H1 (cell line): ENCODE measurements around the gene COL25A1. TPM values are rescaled to one million over a fixed set of nuclear protein-coding genes. Genes with fewer than 3 reads are reported as not detected.

ENCODE experiments used
- CTCF ChIA-PET: fragments of 300-600 bp; sonication (Branson Sonifier 250); formaldehyde crosslinking; loops from one replicate; lab custom pipeline; 2021; ENCODE audit not compliant: partially characterized antibody; lab: Charles Lee
- POLR2A ChIA-PET: fragments of 300-600 bp; sonication (Branson Sonifier 250); formaldehyde crosslinking; loops from one replicate; lab custom pipeline; 2021; ENCODE audit warnings: inconsistent platforms; ENCODE audit not compliant: partially characterized antibody; lab: Charles Lee
- DNase-seq, 2 experiments: peaks; one replicate each; pipeline versions ENCODE4 v3.0.0 to v3.0.0-alpha.2; 2010 to 2022; ENCODE audit warnings: low spot score in 2 of 2, low read depth in 1 of 2, mixed read lengths in 1 of 2
- FAIRE-seq: peaks from 2 replicates; lab custom pipeline; 2011; peaks lifted over from hg19 to GRCh38; lab: Jason Lieb, UNC
- H2AFZ ChIP-seq: 2 replicates; pipeline ENCODE4 v1.8.1; 2012; ENCODE audit warnings: low read length, inconsistent platforms
- H2AK5ac ChIP-seq: 2 replicates; pipeline ENCODE4 v1.6.1; 2013; ENCODE audit warnings: low read depth, low read length
- H2BK120ac ChIP-seq: replicated peaks from 2 replicates; pipeline ENCODE3; 2013; ENCODE audit warnings: low read depth, low read length, inconsistent platforms
- H2BK12ac ChIP-seq: 2 replicates; pipeline ENCODE4 v1.6.1; 2013; ENCODE audit warnings: low read depth, low read length
- H2BK15ac ChIP-seq: 2 replicates; pipeline ENCODE4 v1.6.1; 2013; ENCODE audit warnings: low read length
- H2BK20ac ChIP-seq: 2 replicates; pipeline ENCODE4 v1.6.1; 2013; ENCODE audit warnings: low read length
- H2BK5ac ChIP-seq: 2 replicates; pipeline ENCODE4 v1.6.1; 2013; ENCODE audit warnings: low read depth, low read length
- H3K14ac ChIP-seq: 2 replicates; pipeline ENCODE4 v1.6.1; 2013; ENCODE audit warnings: inconsistent platforms; ENCODE audit not compliant: insufficient read length
- H3K18ac ChIP-seq: 2 replicates; pipeline ENCODE4 v1.6.1; 2013; ENCODE audit warnings: low read length; ENCODE audit errors: extremely low read depth
- H3K23ac ChIP-seq: 2 replicates; pipeline ENCODE4 v1.6.1; 2013; ENCODE audit warnings: inconsistent platforms; ENCODE audit not compliant: insufficient read length
- H3K23me2 ChIP-seq: 2 replicates; pipeline ENCODE4 v1.6.1; 2013; ENCODE audit warnings: low read depth, low read length
- H3K27ac ChIP-seq: 2 replicates; pipeline ENCODE4 v1.6.1; 2011; ENCODE audit warnings: low read depth, low read length, inconsistent platforms
- H3K27me3 ChIP-seq, 4 experiments: replicated peaks in 1 of 4; 1 replicate in 1 of 4; 2 replicates in 3 of 4; pipeline versions ENCODE4 v1.6.1 to v1.8.1; 2011 to 2013; ENCODE audit warnings: low read length in 3 of 4, mild to moderate bottlenecking in 3 of 4, inconsistent platforms in 2 of 4, mixed read lengths in 2 of 4, moderate library complexity in 1 of 4; ENCODE audit not compliant: control insufficient read depth in 3 of 4, insufficient read depth in 3 of 4; ENCODE audit errors: extremely low read depth in 1 of 4
- H3K36me3 ChIP-seq, 4 experiments: 2 replicates each; pipeline versions ENCODE4 v1.6.1 to v1.8.1; 2011 to 2013; ENCODE audit warnings: mild to moderate bottlenecking in 4 of 4, low read length in 3 of 4, moderate library complexity in 2 of 4, control low read depth in 1 of 4, inconsistent platforms in 1 of 4; ENCODE audit not compliant: insufficient read depth in 4 of 4, control insufficient read depth in 2 of 4
- H3K4ac ChIP-seq: replicated peaks from 2 replicates; pipeline ENCODE3; 2013; ENCODE audit warnings: low read length, low read depth, mixed read lengths, inconsistent platforms; ENCODE audit not compliant: insufficient read length
- H3K4me1 ChIP-seq, 4 experiments: replicated peaks in 1 of 4; 1 replicate in 1 of 4; 2 replicates in 3 of 4; pipeline versions ENCODE4 v1.6.1 to v1.8.1; 2011 to 2013; ENCODE audit warnings: low read length in 3 of 4, inconsistent platforms in 2 of 4, mixed read lengths in 1 of 4; ENCODE audit not compliant: insufficient read depth in 4 of 4, control insufficient read depth in 3 of 4
- H3K4me2 ChIP-seq, 2 experiments: 2 replicates each; pipeline versions ENCODE4 v1.6.1 to v1.8.1; 2011 to 2013; ENCODE audit warnings: low read depth in 2 of 2, low read length in 2 of 2, control low read depth in 1 of 2, inconsistent platforms in 1 of 2, mild to moderate bottlenecking in 1 of 2; ENCODE audit not compliant: insufficient read depth in 1 of 2
- H3K4me3 ChIP-seq, 4 experiments: fragments of 200-600, 300-600 bp in 1 of 4; sonication (generic), shearing (Covaris generic), sonication (Bioruptor Twin) in 1 of 4; 2 replicates each; pipeline versions ENCODE4 v1.5.1 to v1.8.1; 2011 to 2016; ENCODE audit warnings: low read length in 4 of 4, low read depth in 3 of 4, control low read depth in 2 of 4, inconsistent platforms in 2 of 4, mild to moderate bottlenecking in 2 of 4, mixed read lengths in 1 of 4, moderate library complexity in 1 of 4; ENCODE audit not compliant: insufficient read depth in 2 of 4; ENCODE audit errors: extremely low read depth in 1 of 4
- H3K56ac ChIP-seq: replicated peaks from 2 replicates; pipeline ENCODE3; 2013; ENCODE audit warnings: low read depth, mild to moderate bottlenecking, mixed read lengths, low read length, inconsistent platforms; ENCODE audit not compliant: insufficient read length
- H3K79me1 ChIP-seq: 2 replicates; pipeline ENCODE4 v1.6.1; 2013; ENCODE audit warnings: low read depth, low read length, control low read depth
- H3K79me2 ChIP-seq, 2 experiments: 2 replicates each; pipeline versions ENCODE4 v1.6.1 to v1.8.1; 2012 to 2013; ENCODE audit warnings: low read length in 2 of 2, mild to moderate bottlenecking in 2 of 2, inconsistent platforms in 1 of 2; ENCODE audit not compliant: insufficient read depth in 2 of 2, control insufficient read depth in 1 of 2
- H3K9ac ChIP-seq, 4 experiments: replicated peaks in 1 of 4; 1 replicate in 1 of 4; 2 replicates in 3 of 4; pipeline versions ENCODE4 v1.6.1 to v1.8.1; 2011 to 2013; ENCODE audit warnings: low read depth in 3 of 4, low read length in 3 of 4, control low read depth in 2 of 4, mild to moderate bottlenecking in 2 of 4, moderate library complexity in 2 of 4, inconsistent platforms in 1 of 4; ENCODE audit errors: extremely low read depth in 1 of 4
- H3K9me3 ChIP-seq, 2 experiments: 2 replicates each; pipeline versions ENCODE4 v1.6.1 to v1.8.1; 2012 to 2013; ENCODE audit warnings: mild to moderate bottlenecking in 2 of 2, moderate library complexity in 2 of 2, control low read depth in 1 of 2, inconsistent platforms in 1 of 2, low read depth in 1 of 2, low read length in 1 of 2, mixed read lengths in 1 of 2; ENCODE audit not compliant: insufficient read depth in 2 of 2
- H4K20me1 ChIP-seq, 2 experiments: replicated peaks in 1 of 2; 2 replicates each; pipeline versions ENCODE3 to v1.8.1; 2011 to 2013; ENCODE audit warnings: inconsistent platforms in 2 of 2, low read length in 2 of 2, mild to moderate bottlenecking in 1 of 2; ENCODE audit not compliant: insufficient read depth in 2 of 2, control insufficient read depth in 1 of 2
- H4K5ac ChIP-seq: 2 replicates; pipeline ENCODE4 v1.6.1; 2013; ENCODE audit warnings: low read length, low read depth, mixed read lengths, inconsistent platforms; ENCODE audit not compliant: insufficient read length
- H4K8ac ChIP-seq: 2 replicates; pipeline ENCODE4 v1.8.0; 2013; ENCODE audit warnings: mild to moderate bottlenecking, moderate library complexity, low read length, inconsistent platforms; ENCODE audit not compliant: insufficient read depth; ENCODE audit errors: extremely low read depth
- H4K91ac ChIP-seq: replicated peaks from 2 replicates; pipeline ENCODE3; 2013; ENCODE audit warnings: low read length, mixed read lengths, inconsistent platforms; ENCODE audit not compliant: insufficient read length
- CBX5 ChIP-seq: fragments of 300-800, 300-1000 bp; sonication (generic); IDR thresholded peaks from 2 replicates; pipeline ENCODE4 v1.7.1; 2016; ENCODE audit warnings: antibody characterized with exemption, low read length, low read depth
- CTBP2 ChIP-seq: IDR thresholded peaks from 2 replicates; pipeline ENCODE4 v1.7.0; 2011; ENCODE audit warnings: borderline replicate concordance, mild to moderate bottlenecking, moderate library complexity, mixed read lengths, low read length; ENCODE audit not compliant: insufficient read depth, insufficient read length
- JUN ChIP-seq: IDR thresholded peaks from 2 replicates; pipeline ENCODE4 v1.6.1; 2011; ENCODE audit warnings: low read depth, mild to moderate bottlenecking, improper control_type of control experiment, low read length
- NRF1 ChIP-seq: IDR thresholded peaks from 2 replicates; pipeline ENCODE4 v1.6.1; 2011; ENCODE audit warnings: mild to moderate bottlenecking, low read depth, low read length, improper control_type of control experiment
- POLR2AphosphoS5 ChIP-seq: IDR thresholded peaks from 2 replicates; pipeline ENCODE4 v1.6.1; 2011; ENCODE audit warnings: low read depth, low read length
- POU5F1 ChIP-seq: IDR thresholded peaks from 2 replicates; pipeline ENCODE4 v1.6.1; 2011; ENCODE audit warnings: low read depth, mild to moderate bottlenecking, low read length, moderate library complexity
- RFX5 ChIP-seq: IDR thresholded peaks from 2 replicates; pipeline ENCODE4 v1.6.1; 2011; ENCODE audit warnings: low read depth, low read length, improper control_type of control experiment, borderline replicate concordance
- SUZ12 ChIP-seq: fragments of 200-600 bp; sonication (generic); IDR thresholded peaks from 2 replicates; pipeline ENCODE4 v1.6.1; 2012; ENCODE audit warnings: mild to moderate bottlenecking, inconsistent platforms, low read length, moderate library complexity, mixed read lengths
- TAF7 ChIP-seq: optimal IDR thresholded peaks from 2 replicates; pipeline ENCODE3; 2011; ENCODE audit warnings: low read depth, mild to moderate bottlenecking, inconsistent platforms, low read length, moderate library complexity, borderline replicate concordance
- TBP ChIP-seq: IDR thresholded peaks from 2 replicates; pipeline ENCODE4 v1.6.1; 2011; ENCODE audit warnings: low read depth, low read length, improper control_type of control experiment
- TCF12 ChIP-seq: IDR thresholded peaks from 2 replicates; pipeline ENCODE4 v1.6.1; 2011; ENCODE audit warnings: low read depth, mild to moderate bottlenecking, low read length
- WGBS, 2 experiments: shearing (Covaris generic) in 1 of 2; methylation state at CpG; one replicate each; pipeline versions ENCODE4 v1.1.6 to v1.1.7; 2013 to 2015; ENCODE audit warnings: low lambda C conversion rate in 2 of 2, mixed read lengths in 2 of 2, inconsistent platforms in 1 of 2, low coverage in 1 of 2, missing lambda C conversion rate in 1 of 2; ENCODE audit not compliant: insufficient replicate concordance in 2 of 2, insufficient coverage in 1 of 2, insufficient read length in 1 of 2; ENCODE audit errors: extremely low coverage in 1 of 2, missing lambda C conversion rate in 1 of 2; 5-methylcytosine and 5-hydroxymethylcytosine counted together
- polyA plus RNA-seq, 7 experiments: library from polyadenylated mRNA; depleted of rRNA in 3 of 7; stranded (reverse) in 5 of 7; unstranded in 2 of 7; fragments of >200 nt in 5 of 7; fragments of 200-250 nt in 2 of 7; gene quantifications; 1 replicate in 5 of 7; 2 replicates in 1 of 7; 4 replicates in 1 of 7; pipeline versions ENCODE4 v1.2.1 to v1.2.3, GENCODE V29; 2011 to 2013; ENCODE audit warnings: missing spikeins in 2 of 7, mixed read lengths in 2 of 7
- total RNA-seq: library from RNA; stranded (reverse); fragmentation: NEBNext Ultra II Directional; extraction: Animal tissue kit (Norgen Biotek cat#: 25700); gene quantifications from 2 replicates; pipeline ENCODE4 v1.2.1, GENCODE V29; 2021
- TF ChIP-seq, protein P1 (sequence below), 3 experiments: IDR thresholded peaks; 1 replicate in 2 of 3; 2 replicates in 1 of 3; pipeline versions ENCODE4 v1.5.1 to v1.6.1; 2011; ENCODE audit warnings: low read length in 3 of 3, mild to moderate bottlenecking in 3 of 3, inconsistent platforms in 2 of 3, low read depth in 1 of 3, moderate library complexity in 1 of 3; ENCODE audit not compliant: insufficient read depth in 1 of 3; ENCODE audit errors: control extremely low read depth in 1 of 3

Gene COL25A1
- total and polyA plus RNA-seq, 2 of the 8 experiments (the other 6 are each of a cell fraction or from before 2014, with no cell fraction given), result 1.1 to 8.3 TPM

DNA sequence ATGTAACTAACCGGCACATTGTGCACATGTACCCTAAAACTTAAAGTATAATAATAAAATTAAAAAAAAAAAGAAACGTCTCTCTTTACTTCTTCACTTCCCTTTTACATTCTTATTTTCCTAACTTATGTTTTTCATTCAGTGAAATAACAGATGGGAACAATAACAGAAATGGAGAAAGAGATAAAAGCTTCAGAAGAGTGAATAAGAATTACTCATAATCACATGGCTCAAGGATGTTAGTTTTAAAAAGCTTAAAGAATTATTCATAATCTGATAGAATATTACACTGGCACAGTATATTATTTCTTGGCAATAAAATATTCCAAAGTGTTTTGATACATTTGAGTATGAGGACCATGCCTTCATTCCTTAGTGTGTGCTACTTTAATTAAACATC, 175.6 kb downstream of the COL25A1 start:
- DNase-seq (no peak), FAIRE-seq (no peak)
- Histone ChIP-seq H3K14ac (no peak overlapping the region), H2AFZ (no peak overlapping the region), H3K23me2 (no peaks in the 10 kb centered on the region), H3K9me3 (no peaks in the 10 kb centered on the region), H3K23ac (no peak overlapping the region), H4K5ac (no peak overlapping the region), H3K4me3 (no peak overlapping the region), H3K79me1 (no peaks in the 10 kb centered on the region), H2BK12ac (no peak overlapping the region), H4K8ac (no peak overlapping the region), H3K4me2 (no peak overlapping the region), H3K27me3 (no peaks in the 10 kb centered on the region), H2BK5ac (no peak overlapping the region), H3K4ac (no peak overlapping the region), H3K9ac (no peak overlapping the region), H2BK15ac (no peak overlapping the region), H2AK5ac (no peak overlapping the region), H4K20me1 (no peaks in the 10 kb centered on the region), H3K36me3 (no peaks in the 10 kb centered on the region), H3K27ac (no peak overlapping the region), H3K4me1 (peaks cover 0 to 3% (median 1%) of the 10 kb centered on the region in 4 experiments; a peak in 1 of 7 replicates), H4K91ac (no peak overlapping the region), H3K56ac (no peak overlapping the region), H3K18ac (no peak overlapping the region), H2BK20ac (no peak overlapping the region), H2BK120ac (no peak overlapping the region), H3K79me2 (no peaks in the 10 kb centered on the region)
- ChIA-PET CTCF (interaction anchor here (0.6 to 2.8 kb wide), 5 partner anchors 9 to 181 kb away, joined by 3 to 6 read pairs (median 4); no protein-coding TSS in a partner anchor), POLR2A (interaction anchor here (1.6 kb wide), 1 partner anchor 16 kb away, joined by 4 read pairs; no protein-coding TSS in a partner anchor)
- WGBS, 2 experiments, result 91 to 100% methylated on average over 1 to 2 of the region's 2 CpGs
- TF ChIP-seq RFX5, result no peak
- TF ChIP-seq, protein P1, sequence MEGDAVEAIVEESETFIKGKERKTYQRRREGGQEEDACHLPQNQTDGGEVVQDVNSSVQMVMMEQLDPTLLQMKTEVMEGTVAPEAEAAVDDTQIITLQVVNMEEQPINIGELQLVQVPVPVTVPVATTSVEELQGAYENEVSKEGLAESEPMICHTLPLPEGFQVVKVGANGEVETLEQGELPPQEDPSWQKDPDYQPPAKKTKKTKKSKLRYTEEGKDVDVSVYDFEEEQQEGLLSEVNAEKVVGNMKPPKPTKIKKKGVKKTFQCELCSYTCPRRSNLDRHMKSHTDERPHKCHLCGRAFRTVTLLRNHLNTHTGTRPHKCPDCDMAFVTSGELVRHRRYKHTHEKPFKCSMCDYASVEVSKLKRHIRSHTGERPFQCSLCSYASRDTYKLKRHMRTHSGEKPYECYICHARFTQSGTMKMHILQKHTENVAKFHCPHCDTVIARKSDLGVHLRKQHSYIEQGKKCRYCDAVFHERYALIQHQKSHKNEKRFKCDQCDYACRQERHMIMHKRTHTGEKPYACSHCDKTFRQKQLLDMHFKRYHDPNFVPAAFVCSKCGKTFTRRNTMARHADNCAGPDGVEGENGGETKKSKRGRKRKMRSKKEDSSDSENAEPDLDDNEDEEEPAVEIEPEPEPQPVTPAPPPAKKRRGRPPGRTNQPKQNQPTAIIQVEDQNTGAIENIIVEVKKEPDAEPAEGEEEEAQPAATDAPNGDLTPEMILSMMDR (IDR thresholded peaks at IDR 0.05; ENCODE audit: control extremely low read depth in 1 of 3, insufficient read depth in 1 of 3, low read depth in 1 of 3, low read length in 3 of 3), result no peak
- no peak for TF ChIP-seq JUN
- TF ChIP-seq TAF7, result no peak
- no peak for TF ChIP-seq POU5F1
- TF ChIP-seq TBP, result no peak
- TF ChIP-seq CTBP2, result no peak
- TF ChIP-seq CBX5, result no peak
- no peak for TF ChIP-seq TCF12
- TF ChIP-seq NRF1, result no peak
- TF ChIP-seq SUZ12, result no peak
- TF ChIP-seq POLR2AphosphoS5, result no peak
